Measurements from ENCODE around the gene TOR1AIP2.

DNA sequence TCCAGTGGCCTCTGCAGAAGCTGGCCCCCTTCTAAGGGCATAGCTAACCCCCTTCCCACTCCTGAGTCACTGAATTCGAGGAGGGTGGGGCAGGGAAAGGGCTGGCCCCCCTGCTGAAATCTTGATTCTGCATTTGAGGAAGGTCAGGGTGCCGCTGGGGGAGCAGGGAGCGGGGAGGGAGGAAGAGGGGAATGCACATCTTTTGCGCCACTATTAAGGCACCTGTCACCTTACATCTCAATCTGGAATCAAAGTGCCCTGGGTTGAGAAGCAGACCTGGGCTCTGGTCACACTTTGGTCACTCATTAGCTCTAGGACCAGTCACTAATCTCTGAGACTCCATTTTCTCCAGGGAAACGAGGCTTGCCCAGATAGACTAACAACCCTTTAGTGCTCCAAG is 62.0 kb downstream of the TOR1AIP2 start:
- TF ChIP-seq, protein P1, sequence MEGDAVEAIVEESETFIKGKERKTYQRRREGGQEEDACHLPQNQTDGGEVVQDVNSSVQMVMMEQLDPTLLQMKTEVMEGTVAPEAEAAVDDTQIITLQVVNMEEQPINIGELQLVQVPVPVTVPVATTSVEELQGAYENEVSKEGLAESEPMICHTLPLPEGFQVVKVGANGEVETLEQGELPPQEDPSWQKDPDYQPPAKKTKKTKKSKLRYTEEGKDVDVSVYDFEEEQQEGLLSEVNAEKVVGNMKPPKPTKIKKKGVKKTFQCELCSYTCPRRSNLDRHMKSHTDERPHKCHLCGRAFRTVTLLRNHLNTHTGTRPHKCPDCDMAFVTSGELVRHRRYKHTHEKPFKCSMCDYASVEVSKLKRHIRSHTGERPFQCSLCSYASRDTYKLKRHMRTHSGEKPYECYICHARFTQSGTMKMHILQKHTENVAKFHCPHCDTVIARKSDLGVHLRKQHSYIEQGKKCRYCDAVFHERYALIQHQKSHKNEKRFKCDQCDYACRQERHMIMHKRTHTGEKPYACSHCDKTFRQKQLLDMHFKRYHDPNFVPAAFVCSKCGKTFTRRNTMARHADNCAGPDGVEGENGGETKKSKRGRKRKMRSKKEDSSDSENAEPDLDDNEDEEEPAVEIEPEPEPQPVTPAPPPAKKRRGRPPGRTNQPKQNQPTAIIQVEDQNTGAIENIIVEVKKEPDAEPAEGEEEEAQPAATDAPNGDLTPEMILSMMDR (IDR thresholded peaks at IDR 0.05): no peak
- TF ChIP-seq POLR2A (IDR thresholded peaks at IDR 0.05): no peak
